Measurements from ENCODE around the gene CTIF. TPM values are rescaled to one million over a fixed set of nuclear protein-coding genes. Genes with fewer than 3 reads are reported as not detected.

The CTIF gene
- total and polyA plus RNA-seq, 2 donors (not counting 1 experiment from before 2014, with no cell fraction given): 27.2 to 28.1 TPM

- H3K4me3 ChIP-seq (replicated peaks in 1 of 4; ENCODE audit: control extremely low read depth in 1 of 4, insufficient read depth in 1 of 4, low read depth in 3 of 4, low read length in 4 of 4): no peak overlapping the region
- no peak overlapping the region for H3K27ac ChIP-seq (ENCODE audit: insufficient read depth, low read length)
- TF ChIP-seq EZH2 (IDR thresholded peaks at IDR 0.05; ENCODE audit: low read length, missing control alignments) (no peak), CTCF (conservative IDR thresholded peaks at IDR 0.05 in 1 of 2, IDR thresholded peaks at IDR 0.05 in 1 of 2; ENCODE audit: low read depth in 1 of 2, low read length in 2 of 2) (no peak)
- H3K27me3 ChIP-seq (ENCODE audit: control insufficient read depth, insufficient read depth, low read length): no peaks in the 10 kb centered on the region
- H3K4me1 ChIP-seq (ENCODE audit: control insufficient read depth, extremely low read depth, insufficient read depth, low read length): peaks cover 13% of the 10 kb centered on the region
- H3K9me3 ChIP-seq (ENCODE audit: control insufficient read depth, insufficient read depth, low read depth, low read length): no peaks in the 10 kb centered on the region
- no peak for DNase-seq (ENCODE audit: low read depth in 2 of 2)
- H3K9ac ChIP-seq (ENCODE audit: insufficient read depth, low read length): no peak overlapping the region
- no peaks in the 10 kb centered on the region for H4K20me1 ChIP-seq (ENCODE audit: control insufficient read depth, extremely low read depth, insufficient read depth, low read length)
- no peak overlapping the region for H2AFZ ChIP-seq (ENCODE audit: low read length)
- no peaks in the 10 kb centered on the region for H3K79me2 ChIP-seq (ENCODE audit: control insufficient read depth, insufficient read depth, low read length)
- H3K4me2 ChIP-seq (ENCODE audit: extremely low read depth, insufficient read depth, low read length): no peak overlapping the region
- H3K36me3 ChIP-seq (ENCODE audit: control insufficient read depth, insufficient read depth, low read length): peaks cover 14% of the 10 kb centered on the region
Observed at GRCh38 chr18:48674758-48675351, 136.0 kb downstream of the CTIF start.

GRCh38 chr18:48675352-48675761, 136.5 kb downstream of the CTIF start:
- TF ChIP-seq CTCF (conservative IDR thresholded peaks at IDR 0.05 in 1 of 2, IDR thresholded peaks at IDR 0.05 in 1 of 2; ENCODE audit: low read depth in 1 of 2, low read length in 2 of 2): peak; percentile 87 to 89
- TF ChIP-seq EZH2 (IDR thresholded peaks at IDR 0.05; ENCODE audit: low read length, missing control alignments): no peak
- peaks cover 13% of the 10 kb centered on the region for H3K4me1 ChIP-seq (ENCODE audit: control insufficient read depth, extremely low read depth, insufficient read depth, low read length)
- no peaks in the 10 kb centered on the region for H3K9me3 ChIP-seq (ENCODE audit: control insufficient read depth, insufficient read depth, low read depth, low read length)
- H3K79me2 ChIP-seq (ENCODE audit: control insufficient read depth, insufficient read depth, low read length): no peaks in the 10 kb centered on the region
- H3K36me3 ChIP-seq (ENCODE audit: control insufficient read depth, insufficient read depth, low read length): peaks cover 10% of the 10 kb centered on the region
- H2AFZ ChIP-seq (ENCODE audit: low read length): no peak overlapping the region
- H3K4me3 ChIP-seq (replicated peaks in 1 of 4; ENCODE audit: control extremely low read depth in 1 of 4, insufficient read depth in 1 of 4, low read depth in 3 of 4, low read length in 4 of 4): no peak overlapping the region
- peak; percentile 77 to 81 for DNase-seq (ENCODE audit: low read depth in 2 of 2)
- H3K9ac ChIP-seq (ENCODE audit: insufficient read depth, low read length): no peak overlapping the region
- no peaks in the 10 kb centered on the region for H3K27me3 ChIP-seq (ENCODE audit: control insufficient read depth, insufficient read depth, low read length)
- H3K27ac ChIP-seq (ENCODE audit: insufficient read depth, low read length): no peak overlapping the region
- no peak overlapping the region for H3K4me2 ChIP-seq (ENCODE audit: extremely low read depth, insufficient read depth, low read length)
- no peaks in the 10 kb centered on the region for H4K20me1 ChIP-seq (ENCODE audit: control insufficient read depth, extremely low read depth, insufficient read depth, low read length)

- Histone ChIP-seq H4K20me1 (ENCODE audit: control insufficient read depth, extremely low read depth, insufficient read depth, low read length) (no peaks in the 10 kb centered on the region), H3K4me1 (ENCODE audit: control insufficient read depth, extremely low read depth, insufficient read depth, low read length) (peaks cover 13% of the 10 kb centered on the region), H3K9ac (ENCODE audit: insufficient read depth, low read length) (no peak overlapping the region), H3K4me3 (replicated peaks in 1 of 4; ENCODE audit: control extremely low read depth in 1 of 4, insufficient read depth in 1 of 4, low read depth in 3 of 4, low read length in 4 of 4) (no peak overlapping the region), H3K9me3 (ENCODE audit: control insufficient read depth, insufficient read depth, low read depth, low read length) (no peaks in the 10 kb centered on the region), H3K27ac (ENCODE audit: insufficient read depth, low read length) (no peak overlapping the region), H3K27me3 (ENCODE audit: control insufficient read depth, insufficient read depth, low read length) (no peaks in the 10 kb centered on the region), H3K4me2 (ENCODE audit: extremely low read depth, insufficient read depth, low read length) (no peak overlapping the region), H3K79me2 (ENCODE audit: control insufficient read depth, insufficient read depth, low read length) (no peaks in the 10 kb centered on the region), H3K36me3 (ENCODE audit: control insufficient read depth, insufficient read depth, low read length) (peaks cover 5% of the 10 kb centered on the region), H2AFZ (ENCODE audit: low read length) (no peak overlapping the region)
- no peak for DNase-seq (ENCODE audit: low read depth in 2 of 2)
- TF ChIP-seq CTCF (conservative IDR thresholded peaks at IDR 0.05 in 1 of 2, IDR thresholded peaks at IDR 0.05 in 1 of 2; ENCODE audit: low read depth in 1 of 2, low read length in 2 of 2): no peak
- TF ChIP-seq EZH2 (IDR thresholded peaks at IDR 0.05; ENCODE audit: low read length, missing control alignments): no peak
Observed at GRCh38 chr18:48675912-48676311, 137.1 kb downstream of the CTIF start.
